ENCODE data around the gene MFSD12.

- peak in 3 of 6 experiments; percentile 10 to 16 (median 14) for TF ChIP-seq CTCF (IDR thresholded peaks at IDR 0.05)
- TF ChIP-seq POLR2A (IDR thresholded peaks at IDR 0.05): no peak
Measured at GRCh38 chr19:3575260-3575741, 17.9 kb upstream of the MFSD12 start.
